Measurements from ENCODE around the gene ITPRID2.
A peak's percentile ranks its signal among the peaks of the same experiment; 100 is the strongest.

ITPRID2 gene

DNA sequence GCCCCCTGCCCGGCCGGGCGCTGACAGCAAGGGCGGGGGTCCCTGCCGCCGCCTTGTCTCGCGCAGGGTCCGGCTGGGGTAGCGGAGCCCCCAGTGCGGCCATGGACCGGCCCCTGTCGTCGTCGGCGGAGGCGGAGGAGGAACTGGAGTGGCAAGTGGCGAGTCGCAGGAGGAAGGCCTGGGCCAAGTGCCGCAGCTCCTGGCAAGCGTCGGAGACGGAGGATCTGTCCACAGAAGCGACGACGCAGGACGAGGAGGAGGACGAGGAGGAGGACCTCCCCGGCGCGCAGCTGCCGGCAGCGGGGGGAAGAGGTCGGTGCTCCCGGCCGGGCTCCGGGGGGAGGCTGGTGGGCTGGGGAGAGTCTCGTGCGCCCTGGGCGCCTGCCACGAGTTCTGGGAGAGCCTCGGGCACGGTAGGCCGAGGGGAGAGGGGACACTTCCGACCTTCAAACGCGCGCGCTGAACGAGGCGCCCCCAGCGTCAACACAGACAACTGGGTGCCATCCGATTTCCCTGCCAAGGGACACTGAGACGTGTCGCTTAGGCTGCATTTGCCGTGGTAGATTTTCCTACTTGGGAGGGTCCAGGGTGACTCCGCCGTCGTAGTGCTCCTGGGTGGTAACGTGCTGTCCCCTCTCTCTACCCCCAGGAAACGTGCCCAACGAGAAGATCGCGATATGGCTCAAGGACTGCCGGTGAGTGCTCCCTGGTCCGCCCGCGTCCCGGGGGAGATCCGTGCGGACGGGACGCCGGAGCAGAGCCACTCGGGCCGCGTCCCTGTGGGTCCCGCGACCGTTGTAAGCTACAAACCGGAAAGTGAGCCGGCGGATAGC, 652 bp downstream of the ITPRID2 start:
- Mint-ChIP-seq H3K36me3 (peaks cover 32% of the 10 kb centered on the region), H3K27ac (peak overlapping the region; percentile 83), H3K27me3 (peaks cover 28% of the 10 kb centered on the region)

DNA sequence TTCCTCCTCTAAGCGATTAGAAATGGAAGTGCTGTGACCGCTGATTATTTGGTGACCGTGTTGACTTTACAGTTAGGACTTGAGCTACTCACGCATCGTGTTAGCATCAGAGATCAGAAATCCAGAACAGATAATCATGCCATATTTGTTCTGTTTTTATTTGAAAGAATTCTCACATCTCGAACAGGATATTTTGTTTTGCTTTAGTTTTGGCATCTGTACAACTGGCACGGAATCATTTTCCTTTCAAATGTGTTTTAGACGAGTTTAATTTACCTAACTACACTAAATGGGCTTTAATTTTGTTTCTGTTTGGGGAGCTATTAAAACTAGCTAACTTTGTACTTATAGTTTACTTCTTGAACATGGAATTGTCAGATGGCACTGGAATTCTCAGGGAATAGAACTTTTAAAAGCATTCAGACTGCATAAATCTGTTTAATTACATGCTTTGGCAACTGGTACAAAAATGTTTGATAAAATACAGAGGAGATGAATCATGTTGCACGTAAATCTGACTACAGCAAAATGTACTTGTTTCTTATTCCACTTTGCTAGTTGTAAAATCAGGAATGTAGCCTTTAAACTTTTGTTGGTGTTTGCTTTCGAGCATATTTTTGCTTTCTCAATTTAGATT, 1.4 kb downstream of the ITPRID2 start:
- Mint-ChIP-seq H3K4me1 (peaks cover 36% of the 10 kb centered on the region), H3K9me3 (no peaks in the 10 kb centered on the region), H3K27me3 (peaks cover 27% of the 10 kb centered on the region), H3K27ac (peak overlapping the region; percentile 83), H3K4me3 (peak overlapping the region; percentile 83), H3K36me3 (peaks cover 32% of the 10 kb centered on the region)
- CTCF ChIA-PET, result interaction anchor here (0.9 to 1.5 kb wide), 5 partner anchors 9 to 912 kb away, joined by 3 to 6 read pairs (median 3); partner anchors contain the start of gene UBE2E3
- DNase-seq, result no peak

More for the DNA sequence above, 652 bp downstream of the ITPRID2 start:
- Mint-ChIP-seq H3K9me3 (no peaks in the 10 kb centered on the region), H3K4me1 (peaks cover 36% of the 10 kb centered on the region), H3K4me3 (peak overlapping the region; percentile 83)
- CTCF ChIA-PET, result interaction anchor here (0.9 to 1.1 kb wide), 3 partner anchors 11 to 911 kb away, joined by 3 to 6 read pairs (median 4); partner anchors contain the start of gene UBE2E3
- peak; percentile 77 for DNase-seq

DNA sequence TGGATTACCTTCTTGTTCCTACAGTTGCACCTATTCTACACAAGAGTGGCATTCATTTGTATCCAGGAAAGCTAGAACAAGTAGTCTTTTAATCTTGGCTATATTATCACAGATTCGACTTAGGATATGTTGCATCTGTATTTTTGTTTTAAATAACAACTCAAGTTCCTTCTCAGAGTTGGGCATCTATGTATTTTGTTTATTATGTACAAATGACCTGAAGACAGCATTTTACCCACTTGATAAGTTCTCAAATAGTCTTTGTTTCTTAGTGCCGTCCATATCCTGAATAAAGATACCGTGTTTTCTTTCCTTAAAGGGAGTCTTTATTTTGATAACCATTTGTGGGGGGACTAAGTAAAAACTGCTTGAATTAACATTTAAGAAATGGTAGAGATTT, 2.9 kb downstream of the ITPRID2 start:
- Mint-ChIP-seq H3K27me3 (peaks cover 21% of the 10 kb centered on the region), H3K4me3 (no peak overlapping the region), H3K27ac (no peak overlapping the region), H3K36me3 (peaks cover 39% of the 10 kb centered on the region), H3K9me3 (no peaks in the 10 kb centered on the region), H3K4me1 (peaks cover 42% of the 10 kb centered on the region)
- DNase-seq, result no peak
- CTCF ChIA-PET, result interaction anchor here (1.0 kb wide), 1 partner anchor 9 kb away, joined by 6 read pairs; no protein-coding TSS in a partner anchor

DNA sequence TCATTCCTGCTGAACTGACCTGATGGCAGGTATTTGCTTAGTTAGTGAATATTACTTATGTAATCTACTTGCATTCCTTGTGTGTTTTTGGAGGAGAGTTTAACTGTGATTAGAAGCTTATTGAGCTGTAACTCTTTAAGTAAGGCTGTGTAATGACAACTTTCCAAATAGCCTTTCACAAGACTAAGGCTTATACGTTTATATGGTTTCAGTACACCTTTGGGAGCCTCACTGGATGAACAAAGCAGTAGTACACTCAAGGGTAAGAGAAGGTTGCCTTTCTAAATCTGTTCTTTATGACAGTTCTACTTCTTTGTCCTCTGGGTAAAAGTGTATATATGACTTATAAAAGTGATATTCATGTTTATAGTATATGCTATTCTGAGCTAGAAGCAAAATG, 4.3 kb downstream of the ITPRID2 start:
- peaks cover 55% of the 10 kb centered on the region for H3K4me1 Mint-ChIP-seq
- no peak for DNase-seq
- peaks cover 11% of the 10 kb centered on the region for H3K27me3 Mint-ChIP-seq
- H3K36me3 Mint-ChIP-seq, result peaks cover 53% of the 10 kb centered on the region
- no peak overlapping the region for H3K4me3 Mint-ChIP-seq
- H3K27ac Mint-ChIP-seq, result no peak overlapping the region
- H3K9me3 Mint-ChIP-seq, result no peaks in the 10 kb centered on the region
- CTCF ChIA-PET, result interaction anchor here (0.7 kb wide), 1 partner anchor 58 kb away, joined by 3 read pairs; no protein-coding TSS in a partner anchor

DNA sequence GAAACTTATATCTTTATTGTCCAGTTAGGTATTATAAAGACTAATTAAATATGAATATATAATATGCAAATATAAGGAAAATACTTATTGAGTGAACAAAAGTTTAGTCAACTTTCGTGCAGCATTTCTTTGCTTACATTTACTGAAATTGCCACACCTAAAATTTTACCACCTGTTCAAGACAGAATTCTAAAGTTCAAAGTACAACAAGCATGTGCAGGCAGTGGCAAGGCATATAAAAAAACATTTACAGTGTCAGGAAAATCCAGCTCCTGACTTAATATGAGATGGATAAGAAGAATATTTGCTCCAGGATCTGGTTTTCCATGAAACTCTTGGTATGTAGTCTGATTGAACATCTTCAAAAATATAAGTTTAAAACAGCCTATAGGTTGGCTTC, 4.8 kb downstream of the ITPRID2 start:
- DNase-seq, result no peak
- H3K9me3 Mint-ChIP-seq, result no peaks in the 10 kb centered on the region
- CTCF ChIA-PET, result no interaction called here
- peaks cover 7% of the 10 kb centered on the region for H3K27me3 Mint-ChIP-seq
- no peak overlapping the region for H3K4me3 Mint-ChIP-seq
- H3K36me3 Mint-ChIP-seq, result peaks cover 55% of the 10 kb centered on the region
- no peak overlapping the region for H3K27ac Mint-ChIP-seq
- peaks cover 51% of the 10 kb centered on the region for H3K4me1 Mint-ChIP-seq

DNA sequence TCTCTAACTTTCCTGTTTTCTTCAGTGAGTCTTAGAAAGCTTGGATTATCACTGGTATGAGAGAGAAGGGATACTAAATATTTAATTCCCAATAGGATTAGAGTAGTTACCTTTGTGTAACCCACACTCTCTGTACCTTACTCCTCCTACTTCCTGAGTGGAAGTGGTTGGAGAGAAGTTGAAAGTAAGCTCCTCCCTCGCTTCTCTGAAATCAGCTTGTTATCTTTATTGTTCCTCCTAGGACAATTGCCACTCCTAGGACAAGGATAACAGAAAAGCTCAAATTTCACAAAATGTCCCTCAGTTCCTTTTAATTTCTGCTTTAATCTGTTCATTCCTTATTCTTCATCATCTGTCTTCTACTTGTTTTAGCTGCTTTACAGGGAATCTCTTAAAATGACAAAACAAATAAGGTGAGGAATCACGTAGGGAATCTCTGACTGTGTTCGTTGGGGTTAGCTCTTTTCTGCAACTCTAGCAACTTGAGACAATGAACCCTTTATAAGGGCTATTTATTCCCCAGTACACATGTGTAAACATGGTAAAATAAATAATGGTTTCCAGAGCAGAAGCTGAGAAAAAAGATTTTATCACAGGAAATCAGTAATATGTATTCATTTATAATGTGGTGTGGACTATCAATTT, 8.6 kb downstream of the ITPRID2 start:
- DNase-seq, result no peak
- Mint-ChIP-seq H3K9me3 (no peaks in the 10 kb centered on the region), H3K27me3 (no peaks in the 10 kb centered on the region), H3K4me3 (no peak overlapping the region), H3K36me3 (peaks cover 54% of the 10 kb centered on the region), H3K4me1 (peaks cover 27% of the 10 kb centered on the region), H3K27ac (peak overlapping the region; percentile 73)
- CTCF ChIA-PET, result interaction anchor here (0.7 to 1.0 kb wide), 2 partner anchors 21 to 160 kb away, joined by 3 read pairs; no protein-coding TSS in a partner anchor

DNA sequence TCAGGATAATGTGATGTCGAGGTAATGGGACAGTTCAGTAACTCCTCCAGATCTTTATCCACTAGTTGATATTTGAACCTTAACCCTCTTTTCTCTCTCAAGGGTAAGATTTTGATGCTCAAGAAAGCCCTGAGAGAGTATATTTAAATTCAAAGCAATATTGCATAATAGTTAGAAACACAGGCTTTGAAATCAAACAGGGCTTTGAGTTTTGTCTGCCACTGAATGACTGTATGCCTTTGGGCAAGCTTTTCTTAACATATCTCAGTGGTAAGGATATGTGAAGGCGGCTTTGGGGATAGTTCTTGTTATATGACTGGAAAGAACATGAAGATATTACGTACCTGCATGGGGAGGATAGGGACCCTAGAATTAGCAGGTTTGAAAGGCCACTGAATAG, 11.1 kb downstream of the ITPRID2 start:
- H3K36me3 Mint-ChIP-seq, result peaks cover 49% of the 10 kb centered on the region
- no peak overlapping the region for H3K27ac Mint-ChIP-seq
- H3K4me3 Mint-ChIP-seq, result no peak overlapping the region
- H3K4me1 Mint-ChIP-seq, result peaks cover 19% of the 10 kb centered on the region
- DNase-seq, result no peak
- H3K27me3 Mint-ChIP-seq, result no peaks in the 10 kb centered on the region
- CTCF ChIA-PET, result interaction anchor here (1.0 to 3.2 kb wide), 3 partner anchors 9 to 162 kb away, joined by 3 to 17 read pairs (median 4); no protein-coding TSS in a partner anchor
- no peaks in the 10 kb centered on the region for H3K9me3 Mint-ChIP-seq

DNA sequence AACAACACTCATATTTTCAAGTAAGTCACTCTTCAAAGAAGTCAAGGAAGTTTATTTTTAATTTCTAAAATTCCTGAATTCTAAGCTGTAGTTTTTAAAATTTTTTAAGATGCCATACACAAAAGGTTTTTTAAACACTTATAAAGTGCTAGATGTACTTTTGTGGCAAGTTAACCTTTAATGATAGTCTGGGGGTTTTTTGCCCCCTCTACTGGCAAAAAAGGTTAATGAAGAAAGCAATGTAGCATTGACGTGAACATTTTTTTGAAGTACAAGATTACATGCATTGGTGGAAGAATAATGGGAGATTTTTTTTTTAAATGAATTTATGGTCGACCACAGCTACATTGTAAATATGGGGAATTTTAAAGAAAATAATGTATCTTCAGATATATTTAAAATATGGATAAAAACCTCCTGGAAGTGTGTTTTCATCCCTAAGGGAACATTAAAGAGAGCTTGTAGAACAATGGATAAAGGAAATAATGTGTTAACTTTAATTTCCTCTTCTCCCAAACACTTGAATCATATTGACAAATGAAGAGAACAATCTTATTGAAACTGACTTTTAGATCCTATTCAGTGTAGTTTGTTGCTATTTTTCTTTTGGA, 12.6 kb downstream of the ITPRID2 start:
- CTCF ChIA-PET, result interaction anchor here (0.9 to 3.2 kb wide), 9 partner anchors 8 to 189 kb away, joined by 3 to 17 read pairs (median 4); no protein-coding TSS in a partner anchor

DNA sequence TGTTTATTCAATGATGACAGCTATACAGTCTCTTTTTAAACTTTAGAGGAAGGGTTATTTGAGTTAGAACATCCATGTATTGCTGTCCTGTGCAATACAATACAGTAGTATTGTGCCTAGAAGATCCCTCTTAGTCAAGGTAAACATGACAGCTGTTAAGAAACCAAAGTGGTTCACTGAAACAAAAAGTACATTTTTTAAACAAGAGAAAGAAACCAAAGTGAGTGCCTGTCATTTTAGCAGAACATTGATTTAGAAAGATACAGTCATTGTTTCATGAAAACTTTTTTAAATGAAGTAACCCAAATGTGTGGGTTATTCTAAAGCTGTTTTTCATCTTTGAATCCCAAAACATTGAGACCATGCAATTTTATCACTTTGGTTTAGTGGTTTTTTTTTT, 15.5 kb downstream of the ITPRID2 start:
- CTCF ChIA-PET, result no interaction called here
- Mint-ChIP-seq H3K36me3 (peaks cover 30% of the 10 kb centered on the region), H3K27ac (no peak overlapping the region), H3K27me3 (no peaks in the 10 kb centered on the region), H3K4me3 (no peak overlapping the region), H3K9me3 (no peaks in the 10 kb centered on the region), H3K4me1 (no peaks in the 10 kb centered on the region)
- DNase-seq, result no peak

More for the DNA sequence above, 12.6 kb downstream of the ITPRID2 start:
- no peaks in the 10 kb centered on the region for H3K27me3 Mint-ChIP-seq
- H3K4me1 Mint-ChIP-seq, result peaks cover 16% of the 10 kb centered on the region
- DNase-seq, result no peak
- no peak overlapping the region for H3K4me3 Mint-ChIP-seq
- peaks cover 44% of the 10 kb centered on the region for H3K36me3 Mint-ChIP-seq
- no peak overlapping the region for H3K27ac Mint-ChIP-seq
- H3K9me3 Mint-ChIP-seq, result no peaks in the 10 kb centered on the region

DNA sequence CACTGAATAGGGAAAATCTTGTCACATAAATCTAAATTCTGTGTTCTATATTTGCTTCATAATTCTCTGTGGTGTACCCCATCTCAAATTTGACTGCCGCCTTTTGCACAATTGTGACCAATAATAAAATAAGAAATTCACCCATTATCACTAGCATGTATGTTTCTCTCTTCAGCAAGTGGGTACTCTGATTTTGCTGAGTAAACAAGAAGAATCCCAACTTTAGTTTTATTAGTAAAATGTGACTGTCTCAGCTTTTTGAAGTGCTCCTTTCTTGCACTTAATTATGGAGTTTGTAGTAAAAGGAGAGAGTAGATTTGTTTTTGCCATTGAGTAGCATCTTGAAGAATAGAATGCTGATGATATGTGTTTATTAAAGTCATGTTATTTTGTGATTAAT, 16.1 kb downstream of the ITPRID2 start:
- Mint-ChIP-seq H3K36me3 (peaks cover 25% of the 10 kb centered on the region), H3K9me3 (no peaks in the 10 kb centered on the region), H3K4me3 (no peak overlapping the region), H3K27ac (no peak overlapping the region), H3K27me3 (no peaks in the 10 kb centered on the region), H3K4me1 (no peaks in the 10 kb centered on the region)
- CTCF ChIA-PET, result interaction anchor here (1.2 to 1.8 kb wide), 2 partner anchors 47 to 165 kb away, joined by 3 to 9 read pairs; no protein-coding TSS in a partner anchor
- DNase-seq, result no peak

DNA sequence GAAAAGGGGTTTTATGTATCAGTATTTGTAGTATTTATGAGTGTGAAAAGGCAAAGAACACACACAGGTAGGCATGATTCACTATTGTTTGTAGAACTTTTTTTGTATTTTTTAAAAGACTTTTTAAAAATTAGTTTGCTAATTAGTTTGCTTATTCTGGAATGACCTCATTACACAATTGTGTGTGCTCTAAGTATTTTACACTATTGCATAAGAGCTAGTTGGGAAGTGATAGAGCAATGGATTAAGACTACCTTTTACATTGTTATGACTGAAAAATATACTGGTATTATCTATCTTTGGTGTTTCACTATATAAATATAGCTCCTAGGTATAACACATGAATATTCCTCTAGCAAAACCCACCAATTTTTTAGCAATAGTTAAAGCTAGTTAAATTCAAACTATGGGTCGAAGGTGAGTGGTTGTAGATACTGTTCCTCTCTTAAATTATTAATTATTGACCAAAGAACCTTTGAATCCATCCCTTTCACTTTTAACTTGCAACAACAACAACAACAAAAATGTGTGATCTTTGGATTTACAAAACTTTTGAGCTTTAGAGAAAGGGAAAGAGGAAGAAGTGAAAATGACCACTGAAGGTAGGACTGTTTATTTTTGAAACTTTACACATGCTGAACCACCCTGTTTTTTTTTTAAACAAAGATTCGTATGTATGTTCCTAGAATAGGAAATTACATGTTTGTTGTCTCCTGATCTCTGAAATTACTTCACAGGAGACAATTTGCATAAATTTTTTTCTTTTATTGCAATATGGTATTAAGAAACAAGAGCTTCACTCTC, 18.7 kb downstream of the ITPRID2 start:
- Mint-ChIP-seq H3K4me1 (no peaks in the 10 kb centered on the region), H3K27me3 (no peaks in the 10 kb centered on the region), H3K36me3 (peaks cover 25% of the 10 kb centered on the region), H3K27ac (no peak overlapping the region), H3K4me3 (no peak overlapping the region), H3K9me3 (no peaks in the 10 kb centered on the region)
- no peak for DNase-seq
- CTCF ChIA-PET, result interaction anchor here (0.7 to 1.1 kb wide), 2 partner anchors 44 to 195 kb away, joined by 3 read pairs; no protein-coding TSS in a partner anchor

DNA sequence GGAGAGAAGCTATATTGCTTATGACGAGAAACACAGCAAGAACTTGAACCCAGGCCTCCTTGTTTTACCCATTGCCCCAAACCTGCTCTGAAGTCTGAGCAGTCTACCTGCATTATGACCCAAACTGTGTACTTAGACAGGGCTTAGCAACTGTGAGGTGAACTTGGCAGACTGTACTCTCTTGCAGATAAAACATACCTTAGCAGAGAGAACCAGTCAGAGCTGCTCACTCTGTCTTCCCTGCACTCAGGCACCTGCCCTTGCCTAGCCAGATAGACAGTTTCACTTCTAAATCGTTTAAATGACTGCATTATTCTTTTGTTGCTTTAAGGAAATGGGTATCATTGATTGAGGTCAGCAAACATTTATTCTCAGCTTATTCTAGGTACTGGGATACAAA, 20.3 kb downstream of the ITPRID2 start:
- no peak overlapping the region for H3K27ac Mint-ChIP-seq
- no peaks in the 10 kb centered on the region for H3K4me1 Mint-ChIP-seq
- CTCF ChIA-PET, result interaction anchor here (0.6 to 1.3 kb wide), 2 partner anchors 8 to 263 kb away, joined by 3 to 4 read pairs; no protein-coding TSS in a partner anchor
- no peaks in the 10 kb centered on the region for H3K9me3 Mint-ChIP-seq
- H3K27me3 Mint-ChIP-seq, result no peaks in the 10 kb centered on the region
- H3K36me3 Mint-ChIP-seq, result peaks cover 29% of the 10 kb centered on the region
- DNase-seq, result no peak
- H3K4me3 Mint-ChIP-seq, result no peak overlapping the region

DNA sequence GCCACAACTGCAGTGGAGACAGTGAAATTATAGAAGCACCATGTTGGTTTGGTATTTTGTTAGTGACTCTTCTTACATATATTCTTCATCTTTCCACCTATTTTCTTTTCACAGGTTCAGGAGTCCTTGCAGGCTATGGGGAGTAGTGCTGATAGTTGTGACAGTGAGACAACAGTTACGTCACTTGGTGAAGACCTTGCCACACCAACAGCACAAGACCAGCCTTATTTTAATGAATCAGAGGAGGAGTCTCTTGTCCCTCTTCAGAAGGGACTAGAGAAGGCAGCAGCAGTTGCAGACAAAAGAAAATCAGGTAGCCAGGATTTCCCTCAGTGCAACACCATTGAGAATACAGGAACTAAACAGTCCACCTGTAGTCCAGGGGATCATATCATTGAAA, 23.6 kb downstream of the ITPRID2 start:
- no peaks in the 10 kb centered on the region for H3K9me3 Mint-ChIP-seq

More for the DNA sequence above, 23.6 kb downstream of the ITPRID2 start:
- Mint-ChIP-seq H3K4me1 (no peaks in the 10 kb centered on the region), H3K27me3 (no peaks in the 10 kb centered on the region), H3K27ac (no peak overlapping the region), H3K4me3 (no peak overlapping the region), H3K36me3 (peaks cover 34% of the 10 kb centered on the region)
- DNase-seq, result no peak
- CTCF ChIA-PET, result no interaction called here
